WTC11 (cell line): ENCODE results near the gene ZFP36L2. TPM values are rescaled to one million over a fixed set of nuclear protein-coding genes. Genes with fewer than 3 reads are reported as not detected.

Source experiments
- ATAC-seq: fragments of 200-7000 bp; cut with Tn5 transposase; 2 replicates; pipeline ENCODE4 v1.10.0; 2021; ENCODE audit warnings: mild to moderate bottlenecking, moderate library complexity
- CTCF ChIA-PET: fragments of 300-600 bp; sonication (Branson Sonifier 250); formaldehyde crosslinking; loops from one replicate; lab custom pipeline; 2021; ENCODE audit warnings: antibody characterized with exemption; lab: Charles Lee
- POLR2A ChIA-PET: fragments of 350-600 bp; sonication (Branson Sonifier 250); formaldehyde crosslinking; loops from one replicate; lab custom pipeline; 2021; ENCODE audit warnings: antibody characterized with exemption; lab: Charles Lee
- DNase-seq: peaks from one replicate; pipeline ENCODE4 v3.0.0; 2021; ENCODE audit warnings: low spot score
- H3K27ac Mint-ChIP-seq: 2 replicates; pipeline ENCODE4 v1.8.0; 2021; ENCODE audit warnings: mixed read lengths
- H3K27me3 Mint-ChIP-seq: 2 replicates; pipeline ENCODE4 v1.8.0; 2021; ENCODE audit warnings: low read depth, mild to moderate bottlenecking, moderate library complexity, mixed read lengths
- H3K36me3 Mint-ChIP-seq: 2 replicates; pipeline ENCODE4 v1.8.0; 2021; ENCODE audit warnings: mixed read lengths
- H3K4me1 Mint-ChIP-seq: 2 replicates; pipeline ENCODE4 v1.8.0; 2022; ENCODE audit warnings: mixed read lengths
- H3K4me3 Mint-ChIP-seq: 2 replicates; pipeline ENCODE4 v1.8.0; 2021; ENCODE audit warnings: mild to moderate bottlenecking, moderate library complexity, mixed read lengths
- H3K9me3 Mint-ChIP-seq: 2 replicates; pipeline ENCODE4 v1.8.0; 2021; ENCODE audit warnings: mixed read lengths
- CREM ChIP-seq: sonication (generic); formaldehyde crosslinking; IDR thresholded peaks from 2 replicates; pipeline ENCODE4 v1.8.1; 2022; ENCODE audit warnings: mild to moderate bottlenecking, missing genetic modification reagents, moderate library complexity
- FOXK1 ChIP-seq: sonication (generic); formaldehyde crosslinking; IDR thresholded peaks from 2 replicates; pipeline ENCODE4 v1.8.0; 2022; ENCODE audit warnings: mild to moderate bottlenecking, moderate library complexity, missing genetic modification reagents
- GABPB1 ChIP-seq: sonication (generic); formaldehyde crosslinking; IDR thresholded peaks from 2 replicates; pipeline ENCODE4 v1.8.1; 2023; ENCODE audit warnings: mild to moderate bottlenecking, missing genetic modification reagents
- PRRX2 ChIP-seq: fragments of 250-450 bp; sonication (Bioruptor Pico); IDR thresholded peaks from 2 replicates; pipeline ENCODE4 v1.8.0; 2021; ENCODE audit warnings: mild to moderate bottlenecking
- SP1 ChIP-seq: sonication (generic); formaldehyde crosslinking; conservative IDR thresholded peaks from 2 replicates; pipeline ENCODE4 v1.8.1; 2022; ENCODE audit warnings: missing genetic modification reagents
- TCF7 ChIP-seq: sonication (generic); formaldehyde crosslinking; IDR thresholded peaks from 2 replicates; pipeline ENCODE4 v1.8.0; 2022; ENCODE audit warnings: mild to moderate bottlenecking, low read depth, missing genetic modification reagents, moderate library complexity
- TEAD1 ChIP-seq: sonication (generic); formaldehyde crosslinking; IDR thresholded peaks from 2 replicates; pipeline ENCODE4 v1.8.0; 2022; ENCODE audit warnings: mild to moderate bottlenecking, missing genetic modification reagents
- TEAD4 ChIP-seq: sonication (generic); formaldehyde crosslinking; IDR thresholded peaks from 2 replicates; pipeline ENCODE4 v1.8.0; 2022; ENCODE audit warnings: mild to moderate bottlenecking, missing genetic modification reagents
- USF1 ChIP-seq: sonication (generic); formaldehyde crosslinking; IDR thresholded peaks from 2 replicates; pipeline ENCODE4 v1.8.0; 2022; ENCODE audit warnings: mild to moderate bottlenecking, missing genetic modification reagents
- ZMAT4 ChIP-seq: fragments of 250-450 bp; sonication (Bioruptor Pico); IDR thresholded peaks from 2 replicates; pipeline ENCODE4 v1.9.0; 2021; ENCODE audit warnings: mild to moderate bottlenecking
- ZNF121 ChIP-seq: sonication (generic); formaldehyde crosslinking; IDR thresholded peaks from 2 replicates; pipeline ENCODE4 v1.8.0; 2023; ENCODE audit warnings: missing genetic modification reagents
- ZNF232 ChIP-seq: sonication (generic); formaldehyde crosslinking; IDR thresholded peaks from 2 replicates; pipeline ENCODE4 v1.8.0; 2022; ENCODE audit warnings: mild to moderate bottlenecking, missing genetic modification reagents
- ZNF263 ChIP-seq: sonication (generic); formaldehyde crosslinking; IDR thresholded peaks from 2 replicates; pipeline ENCODE4 v1.8.1; 2022; ENCODE audit warnings: low read depth, mild to moderate bottlenecking, moderate library complexity, missing genetic modification reagents
- ZNF416 ChIP-seq: fragments of 250-450 bp; sonication (Bioruptor Pico); IDR thresholded peaks from 2 replicates; pipeline ENCODE4 v1.9.0; 2021; ENCODE audit warnings: mild to moderate bottlenecking, inconsistent platforms
- ZNF423 ChIP-seq: fragments of 250-450 bp; sonication (Bioruptor Pico); IDR thresholded peaks from 2 replicates; pipeline ENCODE4 v2.1.2; 2022; ENCODE audit warnings: mild to moderate bottlenecking, moderate library complexity
- ZSCAN18 ChIP-seq: fragments of 250-450 bp; sonication (Bioruptor Pico); IDR thresholded peaks from 2 replicates; pipeline ENCODE4 v2.1.2; 2022; ENCODE audit warnings: mild to moderate bottlenecking, moderate library complexity
- total RNA-seq: library from RNA; stranded (reverse); gene quantifications from 3 replicates; pipeline ENCODE4 v1.2.3, GENCODE V29; 2021
- TF ChIP-seq, protein P1 (sequence below): sonication (generic); formaldehyde crosslinking; IDR thresholded peaks from 2 replicates; pipeline ENCODE4 v1.8.0; 2023; ENCODE audit warnings: missing genetic modification reagents, mild to moderate bottlenecking, borderline replicate concordance
- TF ChIP-seq, protein P2 (sequence below): sonication (generic); formaldehyde crosslinking; IDR thresholded peaks from 2 replicates; pipeline ENCODE4 v1.8.1; 2023; ENCODE audit warnings: mild to moderate bottlenecking, missing genetic modification reagents, moderate library complexity
- TF ChIP-seq, protein P3 (sequence below): fragments of 250-450 bp; sonication (Bioruptor Pico); IDR thresholded peaks from 2 replicates; pipeline ENCODE4 v1.9.0; 2021; ENCODE audit warnings: moderate library complexity, mild to moderate bottlenecking, inconsistent platforms, borderline replicate concordance

ZFP36L2 gene
- total RNA-seq, 1 experiment from 2014 or later: 50.4 TPM

DNA sequence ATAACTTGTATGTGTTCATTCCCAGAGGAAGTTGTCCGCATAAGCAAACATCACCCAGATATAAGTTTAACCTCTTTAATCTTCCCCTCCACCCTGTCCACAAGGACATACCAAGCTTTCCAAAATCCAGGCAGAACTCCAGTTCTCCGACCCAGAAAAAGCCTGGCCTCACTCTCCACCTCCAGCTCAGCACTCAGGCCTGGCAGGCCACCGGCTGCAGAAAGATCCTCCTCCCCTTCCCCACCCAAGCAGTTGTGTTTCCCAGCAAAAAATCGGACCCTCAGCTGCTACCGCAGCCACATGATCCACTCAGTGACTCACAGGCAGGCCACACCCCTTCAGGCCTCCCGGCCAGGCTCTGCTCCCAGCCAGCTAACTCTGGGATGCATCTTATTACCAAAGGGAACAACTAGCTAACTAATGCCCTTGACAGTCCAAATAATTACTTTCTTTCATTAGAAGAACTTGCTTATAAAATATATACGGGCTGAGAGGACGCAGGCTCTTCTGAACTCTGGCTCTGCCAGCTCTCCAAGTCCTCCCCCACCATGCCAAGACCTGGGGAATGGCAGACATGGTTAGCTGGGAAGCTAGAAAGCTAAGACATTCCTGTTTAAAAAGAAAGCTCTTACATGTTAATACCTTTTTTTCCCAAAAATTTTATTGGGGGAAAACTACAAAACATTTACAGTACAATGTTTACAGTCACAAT, 4.5 kb downstream of the ZFP36L2 start:
- ATAC-seq (peak; percentile 19), DNase-seq (peak; percentile 88)
- Mint-ChIP-seq H3K36me3 (peaks cover 15% of the 10 kb centered on the region), H3K27me3 (no peaks in the 10 kb centered on the region), H3K27ac (peak overlapping the region; percentile 99), H3K9me3 (no peaks in the 10 kb centered on the region), H3K4me1 (peaks cover 59% of the 10 kb centered on the region), H3K4me3 (peak overlapping the region; percentile 74)
- CTCF ChIA-PET: interaction anchor here (0.8 to 3.3 kb wide), 19 partner anchors 7 to 394 kb away, joined by 3 to 16 read pairs (median 4); no protein-coding TSS in a partner anchor
- TF ChIP-seq PRRX2 (CRISPR knock-in tag) (0 out of 2 replicates have a peak, but pooled peaks have one; percentile 11), SP1 (CRISPR knock-in tag) (peak; percentile 53), ZNF263 (no peak), TEAD1 (CRISPR knock-in tag) (no peak), FOXK1 (CRISPR knock-in tag) (peak; percentile 74), USF1 (CRISPR knock-in tag) (peak; percentile 93), ZMAT4 (CRISPR knock-in tag) (peak; percentile 15; the same call in 1 of the 2 replicates), ZNF232 (CRISPR knock-in tag) (no peak)
- TF ChIP-seq, protein P1, sequence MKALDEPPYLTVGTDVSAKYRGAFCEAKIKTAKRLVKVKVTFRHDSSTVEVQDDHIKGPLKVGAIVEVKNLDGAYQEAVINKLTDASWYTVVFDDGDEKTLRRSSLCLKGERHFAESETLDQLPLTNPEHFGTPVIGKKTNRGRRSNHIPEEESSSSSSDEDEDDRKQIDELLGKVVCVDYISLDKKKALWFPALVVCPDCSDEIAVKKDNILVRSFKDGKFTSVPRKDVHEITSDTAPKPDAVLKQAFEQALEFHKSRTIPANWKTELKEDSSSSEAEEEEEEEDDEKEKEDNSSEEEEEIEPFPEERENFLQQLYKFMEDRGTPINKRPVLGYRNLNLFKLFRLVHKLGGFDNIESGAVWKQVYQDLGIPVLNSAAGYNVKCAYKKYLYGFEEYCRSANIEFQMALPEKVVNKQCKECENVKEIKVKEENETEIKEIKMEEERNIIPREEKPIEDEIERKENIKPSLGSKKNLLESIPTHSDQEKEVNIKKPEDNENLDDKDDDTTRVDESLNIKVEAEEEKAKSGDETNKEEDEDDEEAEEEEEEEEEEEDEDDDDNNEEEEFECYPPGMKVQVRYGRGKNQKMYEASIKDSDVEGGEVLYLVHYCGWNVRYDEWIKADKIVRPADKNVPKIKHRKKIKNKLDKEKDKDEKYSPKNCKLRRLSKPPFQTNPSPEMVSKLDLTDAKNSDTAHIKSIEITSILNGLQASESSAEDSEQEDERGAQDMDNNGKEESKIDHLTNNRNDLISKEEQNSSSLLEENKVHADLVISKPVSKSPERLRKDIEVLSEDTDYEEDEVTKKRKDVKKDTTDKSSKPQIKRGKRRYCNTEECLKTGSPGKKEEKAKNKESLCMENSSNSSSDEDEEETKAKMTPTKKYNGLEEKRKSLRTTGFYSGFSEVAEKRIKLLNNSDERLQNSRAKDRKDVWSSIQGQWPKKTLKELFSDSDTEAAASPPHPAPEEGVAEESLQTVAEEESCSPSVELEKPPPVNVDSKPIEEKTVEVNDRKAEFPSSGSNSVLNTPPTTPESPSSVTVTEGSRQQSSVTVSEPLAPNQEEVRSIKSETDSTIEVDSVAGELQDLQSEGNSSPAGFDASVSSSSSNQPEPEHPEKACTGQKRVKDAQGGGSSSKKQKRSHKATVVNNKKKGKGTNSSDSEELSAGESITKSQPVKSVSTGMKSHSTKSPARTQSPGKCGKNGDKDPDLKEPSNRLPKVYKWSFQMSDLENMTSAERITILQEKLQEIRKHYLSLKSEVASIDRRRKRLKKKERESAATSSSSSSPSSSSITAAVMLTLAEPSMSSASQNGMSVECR: 0 out of 2 replicates have a peak, but pooled peaks have one; percentile 52
- TF ChIP-seq, protein P2, sequence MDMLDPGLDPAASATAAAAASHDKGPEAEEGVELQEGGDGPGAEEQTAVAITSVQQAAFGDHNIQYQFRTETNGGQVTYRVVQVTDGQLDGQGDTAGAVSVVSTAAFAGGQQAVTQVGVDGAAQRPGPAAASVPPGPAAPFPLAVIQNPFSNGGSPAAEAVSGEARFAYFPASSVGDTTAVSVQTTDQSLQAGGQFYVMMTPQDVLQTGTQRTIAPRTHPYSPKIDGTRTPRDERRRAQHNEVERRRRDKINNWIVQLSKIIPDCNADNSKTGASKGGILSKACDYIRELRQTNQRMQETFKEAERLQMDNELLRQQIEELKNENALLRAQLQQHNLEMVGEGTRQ (CRISPR knock-in tag): peak; percentile 89
- POLR2A ChIA-PET: interaction anchor here (0.6 to 1.3 kb wide), 5 partner anchors 30 to 136 kb away, joined by 3 to 10 read pairs (median 4); no protein-coding TSS in a partner anchor

- ChIA-PET POLR2A (interaction anchor here (0.8 to 1.3 kb wide), 4 partner anchors 30 to 47 kb away, joined by 3 to 10 read pairs (median 4); no protein-coding TSS in a partner anchor), CTCF (interaction anchor here (0.8 to 3.3 kb wide), 17 partner anchors 8 to 393 kb away, joined by 3 to 16 read pairs (median 4); no protein-coding TSS in a partner anchor)
- DNase-seq (peak; percentile 62), ATAC-seq (no peak)
- no peaks in the 10 kb centered on the region for H3K27me3 Mint-ChIP-seq
- H3K36me3 Mint-ChIP-seq: peaks cover 15% of the 10 kb centered on the region
- H3K4me1 Mint-ChIP-seq: peaks cover 62% of the 10 kb centered on the region
- H3K4me3 Mint-ChIP-seq: peak overlapping the region; percentile 74
- H3K27ac Mint-ChIP-seq: peak overlapping the region; percentile 99
- no peak for TF ChIP-seq ZNF121 (CRISPR knock-in tag)
- TF ChIP-seq GABPB1 (CRISPR knock-in tag): 0 out of 2 replicates have a peak, but pooled peaks have one; percentile 17
- 0 out of 2 replicates have a peak, but pooled peaks have one; percentile 6 for TF ChIP-seq PRRX2 (CRISPR knock-in tag)
- TF ChIP-seq FOXK1 (CRISPR knock-in tag): no peak
- no peak for TF ChIP-seq TEAD4
- H3K9me3 Mint-ChIP-seq: no peaks in the 10 kb centered on the region
Observed at GRCh38 chr2:43221124-43221762, 5.2 kb downstream of the ZFP36L2 start.

DNA sequence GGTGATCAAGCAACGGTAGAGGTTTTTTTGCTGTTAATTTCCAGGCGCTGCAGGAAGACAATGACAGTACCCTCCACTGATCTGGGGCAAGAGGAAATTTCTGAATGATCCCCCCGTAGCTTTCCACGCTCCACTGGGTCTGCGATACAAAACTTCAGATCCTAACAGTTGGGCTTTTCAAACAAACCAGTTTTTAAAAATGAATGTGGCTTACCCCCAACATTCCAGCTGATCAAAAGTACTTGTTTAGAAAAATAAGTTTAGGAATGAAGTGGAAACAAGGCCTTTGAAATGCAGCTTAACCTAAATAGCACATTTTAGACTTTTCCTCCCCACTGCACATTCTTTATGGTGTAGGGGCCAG, 5.7 kb downstream of the ZFP36L2 start:
- H3K27ac Mint-ChIP-seq: peak overlapping the region; percentile 99
- ATAC-seq: no peak
- no peak for DNase-seq
- peaks cover 15% of the 10 kb centered on the region for H3K36me3 Mint-ChIP-seq
- ChIA-PET CTCF (interaction anchor here (1.3 to 3.3 kb wide), 4 partner anchors 9 to 246 kb away, joined by 4 to 16 read pairs (median 6); no protein-coding TSS in a partner anchor), POLR2A (no interaction called here)
- peaks cover 67% of the 10 kb centered on the region for H3K4me1 Mint-ChIP-seq
- H3K9me3 Mint-ChIP-seq: no peaks in the 10 kb centered on the region
- peak overlapping the region; percentile 74 for H3K4me3 Mint-ChIP-seq
- no peaks in the 10 kb centered on the region for H3K27me3 Mint-ChIP-seq
- TF ChIP-seq ZNF121 (CRISPR knock-in tag) (no peak), ZSCAN18 (no peak), ZNF423 (no peak), CREM (CRISPR knock-in tag) (no peak), TCF7 (CRISPR knock-in tag) (no peak), ZNF416 (CRISPR knock-in tag) (no peak)
- TF ChIP-seq, protein P3, sequence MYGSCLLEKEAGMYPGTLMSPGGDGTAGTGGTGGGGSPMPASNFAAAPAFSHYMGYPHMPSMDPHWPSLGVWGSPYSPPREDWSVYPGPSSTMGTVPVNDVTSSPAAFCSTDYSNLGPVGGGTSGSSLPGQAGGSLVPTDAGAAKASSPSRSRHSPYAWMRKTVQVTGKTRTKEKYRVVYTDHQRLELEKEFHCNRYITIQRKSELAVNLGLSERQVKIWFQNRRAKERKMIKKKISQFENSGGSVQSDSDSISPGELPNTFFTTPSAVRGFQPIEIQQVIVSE (CRISPR knock-in tag): no peak
- TF ChIP-seq, protein P2 (CRISPR knock-in tag): no peak
